NT2/D1 (cell line): ENCODE results near the gene S1PR3.

Source experiments
- SUZ12 ChIP-seq: IDR thresholded peaks from 2 replicates; pipeline ENCODE4 v1.6.1; 2011; ENCODE audit not compliant: insufficient read length, insufficient read depth; ENCODE audit errors: extremely low read depth
- YY1 ChIP-seq: IDR thresholded peaks from 2 replicates; pipeline ENCODE4 v1.6.1; 2011; ENCODE audit not compliant: insufficient read length, insufficient read depth
- ZNF274 ChIP-seq: IDR thresholded peaks from 2 replicates; pipeline ENCODE4 v1.6.1; 2011; ENCODE audit warnings: mild to moderate bottlenecking, low read depth, low read length

- TF ChIP-seq ZNF274 (no peak), YY1 (no peak), SUZ12 (no peak)
Measured at GRCh38 chr9:89006996-89007967, 16.0 kb downstream of the S1PR3 start.
